Body of pancreas (tissue), 4 donors: ENCODE results near the gene CYB561. TPM values are rescaled to one million over a fixed set of nuclear protein-coding genes. Genes with fewer than 3 reads are reported as not detected.

ENCODE experiments used
- ATAC-seq: fragments of 150-250 bp; one replicate; pipeline ENCODE4 v1.9.1; 2016
- DNase-seq, 4 donors: peaks; one replicate each; pipeline ENCODE4 v3.0.0-alpha.2; 2019
- H3K27ac ChIP-seq, 4 donors: fragments of 200-600 bp; sonication (generic); 1 replicate in 3 of 4; 2 replicates in 1 of 4; pipeline versions ENCODE4 v1.5.1 to v1.6.1; 2016 to 2019; ENCODE audit warnings: mild to moderate bottlenecking in 1 of 4, mixed read lengths in 1 of 4, moderate library complexity in 1 of 4
- H3K27me3 ChIP-seq, 2 donors: fragments of 200-600 bp; sonication (generic); one replicate each; pipeline ENCODE4 v1.6.0; 2016; ENCODE audit warnings: mild to moderate bottlenecking in 1 of 2
- H3K36me3 ChIP-seq, 2 donors: fragments of 200-600 bp; sonication (generic); replicated peaks in 1 of 2; 2 replicates each; pipeline ENCODE4 v1.5.1; 2016; ENCODE audit warnings: low read depth in 2 of 2; ENCODE audit not compliant: insufficient read depth in 1 of 2
- H3K4me1 ChIP-seq: fragments of 200-600 bp; sonication (generic); one replicate; pipeline ENCODE4 v1.6.0; 2016
- H3K4me3 ChIP-seq, 2 donors: fragments of 200-600 bp; sonication (generic); 1 replicate in 1 of 2; 2 replicates in 1 of 2; pipeline ENCODE4 v1.5.1; 2016 to 2019
- H3K9me3 ChIP-seq, 3 donors: fragments of 200-600 bp; sonication (generic); 1 replicate in 2 of 3; 2 replicates in 1 of 3; pipeline ENCODE4 v1.5.1; 2016
- CTCF ChIP-seq, 7 experiments: fragments of 450-650 bp in 4 of 7; fragments of 200-600 bp in 3 of 7; sonication (generic) in 3 of 7; IDR thresholded peaks; one replicate each; pipeline ENCODE4 v1.5.1; 2016 to 2019; ENCODE audit warnings: antibody characterized with exemption in 7 of 7
- POLR2A ChIP-seq, 3 donors: fragments of 450-650 bp; IDR thresholded peaks; one replicate each; pipeline ENCODE4 v1.6.1; 2016; ENCODE audit warnings: antibody characterized with exemption in 3 of 3, mild to moderate bottlenecking in 2 of 3
- WGBS, 2 donors: methylation state at CpG; one replicate each; pipeline ENCODE4 v1.1.5; 2017; 5-methylcytosine and 5-hydroxymethylcytosine counted together
- intact Hi-C: fragments of 100-400 bp; cut with DNase I; formaldehyde crosslinking; loops from one replicate; pipeline ENCODE4 v1.15.1; 2023
- total RNA-seq, 2 donors: library from RNA; depleted of rRNA; stranded (reverse); fragments of >200 nt; gene quantifications; one replicate each; pipeline ENCODE4 v1.1.0, GENCODE V29; 2016

Gene CYB561
- total RNA-seq, 2 donors from 2014 or later: 61.5 to 137 TPM

GRCh38 chr17:63452962-63453551 lies 7.0 kb upstream of the CYB561 start:
- Histone ChIP-seq H3K4me3 (no peak overlapping the region), H3K27me3 (no peaks in the 10 kb centered on the region), H3K36me3 (no peaks in the 10 kb centered on the region), H3K27ac (no peak overlapping the region), H3K4me1 (peaks cover under 1% of the 10 kb centered on the region), H3K9me3 (no peaks in the 10 kb centered on the region)
- TF ChIP-seq POLR2A (IDR thresholded peaks at IDR 0.05): no peak
- TF ChIP-seq CTCF (IDR thresholded peaks at IDR 0.05): no peak
- intact Hi-C loops: no loop called here
- WGBS, 2 donors: 55 to 57% methylated on average over 4 to 7 of the region's 7 CpGs
- DNase-seq (no peak), ATAC-seq (no peak)

- H3K4me3 ChIP-seq: no peak overlapping the region
- TF ChIP-seq CTCF (IDR thresholded peaks at IDR 0.05) (no peak), POLR2A (IDR thresholded peaks at IDR 0.05) (no peak)
- H3K27ac ChIP-seq: no peak overlapping the region
- no peaks in the 10 kb centered on the region for H3K36me3 ChIP-seq
- no peaks in the 10 kb centered on the region for H3K27me3 ChIP-seq
- peak; percentile 18 for ATAC-seq
- WGBS, 2 donors: 64 to 66% methylated on average over 11 to 15 of the region's 15 CpGs
- intact Hi-C loops: no loop called here
- no peaks in the 10 kb centered on the region for H3K9me3 ChIP-seq
- peaks cover 8% of the 10 kb centered on the region for H3K4me1 ChIP-seq
- no peak for DNase-seq
Observed at GRCh38 chr17:63452046-63452961, 6.2 kb upstream of the CYB561 start.

GRCh38 chr17:63451150-63451549 lies 5.0 kb upstream of the CYB561 start:
- H3K9me3 ChIP-seq: no peaks in the 10 kb centered on the region
- WGBS, 2 donors: 95% methylated on average over 11 of the region's 11 CpGs; no CpG with 5 or more reads in 1 of the 2 donors
- TF ChIP-seq POLR2A (IDR thresholded peaks at IDR 0.05): no peak
- TF ChIP-seq CTCF (IDR thresholded peaks at IDR 0.05): no peak

GRCh38 chr17:63450551-63450950 lies 4.4 kb upstream of the CYB561 start:
- Histone ChIP-seq H3K4me1 (peaks cover 20% of the 10 kb centered on the region), H3K4me3 (no peak overlapping the region), H3K9me3 (no peaks in the 10 kb centered on the region), H3K36me3 (no peaks in the 10 kb centered on the region), H3K27ac (no peak overlapping the region), H3K27me3 (no peaks in the 10 kb centered on the region)
- no peak for ATAC-seq
- intact Hi-C loops: no loop called here
- 36 to 52% methylated on average over 8 to 11 of the region's 11 CpGs for WGBS, 2 donors
- TF ChIP-seq CTCF (IDR thresholded peaks at IDR 0.05): no peak
- TF ChIP-seq POLR2A (IDR thresholded peaks at IDR 0.05): no peak
- no peak for DNase-seq

More at GRCh38 chr17:63451150-63451549, 5.0 kb upstream of the CYB561 start:
- no peak for DNase-seq
- peaks cover 20% of the 10 kb centered on the region for H3K4me1 ChIP-seq
- intact Hi-C loops: no loop called here
- no peak for ATAC-seq
- no peak overlapping the region for H3K4me3 ChIP-seq
- no peaks in the 10 kb centered on the region for H3K27me3 ChIP-seq
- H3K27ac ChIP-seq: no peak overlapping the region
- H3K36me3 ChIP-seq: no peaks in the 10 kb centered on the region
